SK-N-SH (cell line): ENCODE measurements around the gene PRG3. TPM values are rescaled to one million over a fixed set of nuclear protein-coding genes. Genes with fewer than 3 reads are reported as not detected.

ENCODE experiments used
- CTCF ChIA-PET: fragments of 300-600, 350-600 bp; formaldehyde crosslinking; extraction: SDS; loops from one replicate; lab custom pipeline; 2021; lab: Yijun Ruan, JAX
- POLR2A ChIA-PET: fragments of 350-600 bp; sonication (Branson Sonifier 250); formaldehyde crosslinking; extraction: SDS; loops from one replicate; lab custom pipeline; 2020; ENCODE audit warnings: antibody characterized with exemption, inconsistent platforms; lab: Yijun Ruan, JAX
- DNase-seq: peaks from one replicate; pipeline ENCODE4 v3.0.0; 2012
- H2AFZ ChIP-seq: fragments of 200-600 bp; sonication (generic); 2 replicates; pipeline ENCODE4 v1.8.1; 2016; ENCODE audit warnings: antibody characterized with exemption, mild to moderate bottlenecking, low read depth
- H3F3A ChIP-seq: fragments of 200-600 bp; sonication (generic); replicated peaks from 2 replicates; pipeline ENCODE3; 2016; ENCODE audit warnings: antibody characterized with exemption, mild to moderate bottlenecking; ENCODE audit not compliant: insufficient read depth
- H3K27ac ChIP-seq, 2 experiments: fragments of 200-500 bp in 1 of 2; fragments of 200-600 bp in 1 of 2; sonication (Bioruptor generic) in 1 of 2; sonication (generic), shearing (Covaris generic) in 1 of 2; 2 replicates each; pipeline versions ENCODE4 v1.5.1 to v1.6.1; 2014 to 2016; ENCODE audit warnings: low read depth in 2 of 2, inconsistent platforms in 1 of 2, low read length in 1 of 2, mild to moderate bottlenecking in 1 of 2, mixed read lengths in 1 of 2
- H3K27me3 ChIP-seq: fragments of 200-600 bp; sonication (generic), shearing (Covaris generic); 2 replicates; pipeline ENCODE4 v1.6.1; 2016; ENCODE audit warnings: mixed run types; ENCODE audit not compliant: insufficient read depth
- H3K36me3 ChIP-seq, 2 experiments: fragments of 200-500 bp in 1 of 2; fragments of 200-600 bp in 1 of 2; sonication (Bioruptor generic) in 1 of 2; sonication (generic) in 1 of 2; replicated peaks in 1 of 2; 2 replicates each; pipeline versions ENCODE3 to v1.5.1; 2014 to 2016; ENCODE audit warnings: low read length in 1 of 2, mild to moderate bottlenecking in 1 of 2; ENCODE audit not compliant: insufficient read depth in 2 of 2, control insufficient read depth in 1 of 2
- H3K4me1 ChIP-seq, 2 experiments: fragments of 200-500 bp in 1 of 2; fragments of 200-600 bp in 1 of 2; sonication (Bioruptor generic) in 1 of 2; sonication (generic), shearing (Covaris generic) in 1 of 2; 2 replicates each; pipeline versions ENCODE4 v1.5.1 to v1.6.1; 2014 to 2016; ENCODE audit warnings: low read depth in 1 of 2, low read length in 1 of 2, mixed run types in 1 of 2; ENCODE audit not compliant: insufficient read depth in 2 of 2, control insufficient read depth in 1 of 2
- H3K4me2 ChIP-seq: fragments of 200-600 bp; sonication (generic), shearing (Covaris generic); 2 replicates; pipeline ENCODE4 v1.6.1; 2017; ENCODE audit warnings: mixed run types
- H3K4me3 ChIP-seq, 2 experiments: fragments of 200-500 bp in 1 of 2; fragments of 200-600 bp in 1 of 2; sonication (Bioruptor generic) in 1 of 2; sonication (generic), shearing (Covaris generic) in 1 of 2; 2 replicates each; pipeline versions ENCODE4 v1.5.1 to v1.8.1; 2014 to 2016; ENCODE audit warnings: low read depth in 2 of 2, inconsistent platforms in 1 of 2, low read length in 1 of 2, mild to moderate bottlenecking in 1 of 2, mixed read lengths in 1 of 2, moderate library complexity in 1 of 2
- H3K79me2 ChIP-seq: fragments of 200-600 bp; sonication (generic); 2 replicates; pipeline ENCODE4 v1.8.1; 2017; ENCODE audit warnings: mild to moderate bottlenecking; ENCODE audit not compliant: insufficient read depth
- H3K9ac ChIP-seq: fragments of 200-600 bp; sonication (generic); 2 replicates; pipeline ENCODE4 v1.6.1; 2017; ENCODE audit warnings: mixed run types
- H3K9me2 ChIP-seq: fragments of 200-600 bp; sonication (generic); 2 replicates; pipeline ENCODE4 v1.6.1; 2017; ENCODE audit warnings: mixed run types
- H3K9me3 ChIP-seq: fragments of 200-600 bp; sonication (generic); 2 replicates; pipeline ENCODE4 v1.6.1; 2017; ENCODE audit warnings: mixed run types, mild to moderate bottlenecking, moderate library complexity
- H4K20me1 ChIP-seq: fragments of 200-600 bp; sonication (generic); 2 replicates; pipeline ENCODE4 v1.6.1; 2017; ENCODE audit warnings: mild to moderate bottlenecking, mixed run types; ENCODE audit not compliant: insufficient read depth
- FOXJ3 ChIP-seq: sonication (generic); formaldehyde crosslinking; IDR thresholded peaks from 2 replicates; pipeline ENCODE4 v1.5.1; 2020; ENCODE audit warnings: mild to moderate bottlenecking, missing genetic modification reagents
- GATA2 ChIP-seq: sonication (generic); formaldehyde crosslinking; IDR thresholded peaks from 2 replicates; pipeline ENCODE4 v1.5.0; 2020; ENCODE audit warnings: mild to moderate bottlenecking, missing genetic modification reagents
- NFIC ChIP-seq: IDR thresholded peaks from 2 replicates; pipeline ENCODE4 v1.4.0; 2012; ENCODE audit warnings: borderline replicate concordance
- REST ChIP-seq: IDR thresholded peaks from 2 replicates; pipeline ENCODE4 v1.6.1; 2012; ENCODE audit warnings: mild to moderate bottlenecking, low read depth, low read length, moderate library complexity
- SIN3A ChIP-seq: IDR thresholded peaks from 2 replicates; pipeline ENCODE4 v1.6.1; 2012; ENCODE audit warnings: low read depth, mild to moderate bottlenecking, low read length, moderate library complexity, borderline replicate concordance
- SMC3 ChIP-seq: IDR thresholded peaks from 2 replicates; pipeline ENCODE4 v1.6.1; 2012; ENCODE audit warnings: low read depth, low read length, improper control_type of control experiment
- TAF1 ChIP-seq: IDR thresholded peaks from 2 replicates; pipeline ENCODE4 v1.6.1; 2012; ENCODE audit warnings: low read depth, mild to moderate bottlenecking, low read length, moderate library complexity, borderline replicate concordance
- TCF12 ChIP-seq: IDR thresholded peaks from 2 replicates; pipeline ENCODE4 v1.4.0; 2012
- TEAD4 ChIP-seq: IDR thresholded peaks from 2 replicates; pipeline ENCODE4 v1.4.0; 2012; ENCODE audit warnings: mild to moderate bottlenecking, borderline replicate concordance; ENCODE audit not compliant: insufficient read depth
- WGBS: methylation state at CpG from one replicate; pipeline ENCODE4 v1.1.6; 2017; ENCODE audit warnings: low lambda C conversion rate; 5-methylcytosine and 5-hydroxymethylcytosine counted together
- polyA plus RNA-seq, 3 experiments: library from polyadenylated mRNA; depleted of rRNA; stranded (reverse); fragments of >200 nt; gene quantifications; 2 replicates each; pipeline ENCODE4 v1.2.3, GENCODE V29; 2012
- TF ChIP-seq, protein P1 (sequence below): fragments of 200-600 bp; sonication (generic); IDR thresholded peaks from 2 replicates; pipeline ENCODE4 v1.6.1; 2017; ENCODE audit warnings: antibody characterized with exemption, mild to moderate bottlenecking, moderate library complexity
- TF ChIP-seq, protein P2 (sequence below): IDR thresholded peaks from 2 replicates; pipeline ENCODE4 v1.4.0; 2012; ENCODE audit warnings: low read depth, borderline replicate concordance

PRG3 gene
- polyA plus RNA-seq, 1 of the 3 experiments (the other 2 are of a cell fraction), result not detected

DNA sequence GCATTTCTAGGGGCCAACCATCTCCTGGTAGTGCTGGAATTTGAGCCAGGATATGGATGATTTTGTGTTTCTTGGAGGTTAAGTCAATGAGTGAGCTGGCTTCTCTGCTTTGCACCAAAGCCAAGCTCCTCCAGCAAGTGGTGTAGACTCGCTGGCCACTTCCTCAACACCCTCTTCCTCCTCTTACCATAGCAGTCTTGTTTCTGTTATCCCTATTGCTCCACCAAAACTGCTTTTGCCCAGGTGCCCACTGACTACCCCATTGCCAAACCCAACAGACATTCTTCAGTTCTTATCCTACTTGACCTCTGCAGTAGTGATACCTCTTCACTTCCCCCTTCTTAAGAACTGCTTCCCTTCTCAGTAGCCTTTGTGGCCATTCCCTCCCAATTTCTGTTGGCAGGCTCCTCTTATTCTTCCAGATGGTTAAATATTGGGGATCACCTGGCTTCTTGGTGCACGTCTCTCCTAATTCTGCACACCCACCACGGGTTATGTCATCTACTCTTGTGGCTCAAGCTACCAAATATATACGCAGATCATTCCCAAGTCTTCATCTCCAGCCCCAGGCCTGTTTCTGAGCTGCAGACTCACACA is 16.5 kb upstream of the PRG3 start (continued):
- TF ChIP-seq NFIC (no peak), TAF1 (no peak), SIN3A (no peak), GATA2 (no peak)
- TF ChIP-seq, all 33 proteins: peak for 0

GRCh38 chr11:57396744-57397143 is 15.8 kb upstream of the PRG3 start:
- Histone ChIP-seq H3K79me2 (no peaks in the 10 kb centered on the region), H3K27me3 (peaks cover 22% of the 10 kb centered on the region; the same call in 1 of the 2 replicates), H3K4me3 (no peak overlapping the region), H4K20me1 (no peaks in the 10 kb centered on the region), H3K4me2 (no peak overlapping the region), H3K4me1 (no peaks in the 10 kb centered on the region; a peak in 1 of 4 replicates), H3K9me2 (no peaks in the 10 kb centered on the region), H3K36me3 (no peaks in the 10 kb centered on the region), H3F3A (no peaks in the 10 kb centered on the region), H3K9me3 (no peaks in the 10 kb centered on the region), H2AFZ (no peak overlapping the region), H3K27ac (no peak overlapping the region), H3K9ac (no peak overlapping the region)
- TF ChIP-seq, protein P1, sequence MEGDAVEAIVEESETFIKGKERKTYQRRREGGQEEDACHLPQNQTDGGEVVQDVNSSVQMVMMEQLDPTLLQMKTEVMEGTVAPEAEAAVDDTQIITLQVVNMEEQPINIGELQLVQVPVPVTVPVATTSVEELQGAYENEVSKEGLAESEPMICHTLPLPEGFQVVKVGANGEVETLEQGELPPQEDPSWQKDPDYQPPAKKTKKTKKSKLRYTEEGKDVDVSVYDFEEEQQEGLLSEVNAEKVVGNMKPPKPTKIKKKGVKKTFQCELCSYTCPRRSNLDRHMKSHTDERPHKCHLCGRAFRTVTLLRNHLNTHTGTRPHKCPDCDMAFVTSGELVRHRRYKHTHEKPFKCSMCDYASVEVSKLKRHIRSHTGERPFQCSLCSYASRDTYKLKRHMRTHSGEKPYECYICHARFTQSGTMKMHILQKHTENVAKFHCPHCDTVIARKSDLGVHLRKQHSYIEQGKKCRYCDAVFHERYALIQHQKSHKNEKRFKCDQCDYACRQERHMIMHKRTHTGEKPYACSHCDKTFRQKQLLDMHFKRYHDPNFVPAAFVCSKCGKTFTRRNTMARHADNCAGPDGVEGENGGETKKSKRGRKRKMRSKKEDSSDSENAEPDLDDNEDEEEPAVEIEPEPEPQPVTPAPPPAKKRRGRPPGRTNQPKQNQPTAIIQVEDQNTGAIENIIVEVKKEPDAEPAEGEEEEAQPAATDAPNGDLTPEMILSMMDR, result no peak
- TF ChIP-seq NFIC (no peak), FOXJ3 (CRISPR knock-in tag) (no peak), SMC3 (no peak), TCF12 (no peak), TEAD4 (no peak), REST (no peak)
- TF ChIP-seq, protein P2, sequence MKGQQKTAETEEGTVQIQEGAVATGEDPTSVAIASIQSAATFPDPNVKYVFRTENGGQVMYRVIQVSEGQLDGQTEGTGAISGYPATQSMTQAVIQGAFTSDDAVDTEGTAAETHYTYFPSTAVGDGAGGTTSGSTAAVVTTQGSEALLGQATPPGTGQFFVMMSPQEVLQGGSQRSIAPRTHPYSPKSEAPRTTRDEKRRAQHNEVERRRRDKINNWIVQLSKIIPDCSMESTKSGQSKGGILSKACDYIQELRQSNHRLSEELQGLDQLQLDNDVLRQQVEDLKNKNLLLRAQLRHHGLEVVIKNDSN, result no peak
- DNase-seq, result no peak
- POLR2A ChIA-PET, result no interaction called here
- 10% methylated on average over 2 of the region's 2 CpGs for WGBS
- CTCF ChIA-PET, result interaction anchor here (1.3 to 1.5 kb wide), 2 partner anchors 14 to 20 kb away, joined by 3 read pairs; no protein-coding TSS in a partner anchor
